ENCODE results near the gene MAPK10. TPM values are rescaled to one million over a fixed set of nuclear protein-coding genes. Genes with fewer than 3 reads are reported as not detected.

The MAPK10 gene
- total and polyA plus RNA-seq, 9 of the 15 experiments (the other 6 are each of a cell fraction or from before 2014, with no cell fraction given), result 0.10 to 0.53 (median 0.18) TPM; not detected in 4

DNA sequence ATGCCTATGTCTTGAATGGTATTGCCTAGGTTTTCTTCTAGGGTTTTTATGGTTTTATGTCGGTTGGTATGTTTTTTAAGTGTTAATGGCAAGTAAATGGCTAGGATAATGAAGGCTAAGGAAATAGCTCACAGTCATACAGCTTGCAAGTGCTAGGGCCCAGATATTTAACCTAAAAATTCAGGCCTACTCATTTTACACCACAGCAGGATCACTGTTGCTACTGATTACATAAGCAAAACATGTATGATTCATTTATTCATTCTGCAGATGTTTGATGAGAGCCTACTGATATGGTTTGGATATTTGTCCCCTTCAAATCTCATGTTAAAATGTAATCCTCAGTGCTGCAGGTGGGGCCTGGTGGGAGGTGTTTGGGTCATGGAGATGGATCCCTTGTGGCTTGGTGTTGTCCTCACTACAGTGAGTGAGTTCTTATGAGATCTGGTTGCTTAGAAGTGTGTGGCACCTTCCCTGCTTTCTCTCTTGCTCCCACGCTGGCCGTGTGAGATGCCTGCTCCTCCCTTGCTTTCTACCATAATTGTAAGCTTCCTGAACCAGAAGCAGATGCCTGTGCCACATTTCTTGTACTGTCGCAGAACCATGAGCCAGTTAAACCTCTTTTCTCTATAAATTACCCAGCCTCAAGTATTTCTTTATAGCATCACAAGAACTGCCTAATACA lies 175.5 kb downstream of the MAPK10 start:
- Histone ChIP-seq H3K4me1 (replicated peaks in 1 of 2; ENCODE audit: control insufficient read depth in 2 of 2, insufficient read depth in 2 of 2, low read length in 2 of 2) (no peaks in the 10 kb centered on the region), H3K4me2 (ENCODE audit: insufficient read depth, low read length) (no peak overlapping the region), H3K79me2 (ENCODE audit: control insufficient read depth, insufficient read depth, low read length) (no peaks in the 10 kb centered on the region), H4K20me1 (replicated peaks; ENCODE audit: control insufficient read depth, insufficient read depth, low read length) (no peaks in the 10 kb centered on the region), H3K27me3 (ENCODE audit: control insufficient read depth in 2 of 2, insufficient read depth in 2 of 2, low read length in 2 of 2) (no peaks in the 10 kb centered on the region), H3K36me3 (ENCODE audit: control insufficient read depth, insufficient read depth, low read length) (no peaks in the 10 kb centered on the region), H3K9me1 (ENCODE audit: control insufficient read depth, insufficient read depth, low read length) (no peaks in the 10 kb centered on the region), H2AFZ (ENCODE audit: low read depth, low read length) (no peak overlapping the region), H3K4me3 (no peak overlapping the region), H3K27ac (ENCODE audit: extremely low read depth, low read depth, low read length) (no peak overlapping the region), H3K9ac (ENCODE audit: insufficient read depth in 1 of 2, low read depth in 2 of 2, low read length in 2 of 2) (no peak overlapping the region), H3K9me3 (replicated peaks; ENCODE audit: control insufficient read depth, insufficient read depth, low read depth, low read length) (no peaks in the 10 kb centered on the region)
- ChIA-PET CTCF (ENCODE audit: low intra/inter-chr PET ratio) (no interaction called here), POLR2A (no interaction called here)
- in situ Hi-C loops (cut with MboI), result no loop called here
- ATAC-seq (no peak), DNase-seq (ENCODE audit: extremely low read depth in 1 of 4, low spot score in 3 of 4) (no peak), FAIRE-seq (no peak)
- BruUV-seq (replicated peaks), result no TSS peak
- 3% methylated on average over 4 of the region's 4 CpGs for WGBS (ENCODE audit: insufficient coverage, low coverage, missing lambda C conversion rate)
- intact Hi-C loops (cut with micrococcal nuclease), result no loop called here
- TF ChIP-seq RHOXF2B (CRISPR knock-in tag; conservative IDR thresholded peaks at IDR 0.05), result no peak
- TF ChIP-seq ZNF77 (CRISPR knock-in tag; IDR thresholded peaks at IDR 0.05), result no peak
- no peak for TF ChIP-seq ZFP30 (CRISPR knock-in tag; IDR thresholded peaks at IDR 0.05; ENCODE audit: borderline replicate concordance)
- TF ChIP-seq, protein P1, sequence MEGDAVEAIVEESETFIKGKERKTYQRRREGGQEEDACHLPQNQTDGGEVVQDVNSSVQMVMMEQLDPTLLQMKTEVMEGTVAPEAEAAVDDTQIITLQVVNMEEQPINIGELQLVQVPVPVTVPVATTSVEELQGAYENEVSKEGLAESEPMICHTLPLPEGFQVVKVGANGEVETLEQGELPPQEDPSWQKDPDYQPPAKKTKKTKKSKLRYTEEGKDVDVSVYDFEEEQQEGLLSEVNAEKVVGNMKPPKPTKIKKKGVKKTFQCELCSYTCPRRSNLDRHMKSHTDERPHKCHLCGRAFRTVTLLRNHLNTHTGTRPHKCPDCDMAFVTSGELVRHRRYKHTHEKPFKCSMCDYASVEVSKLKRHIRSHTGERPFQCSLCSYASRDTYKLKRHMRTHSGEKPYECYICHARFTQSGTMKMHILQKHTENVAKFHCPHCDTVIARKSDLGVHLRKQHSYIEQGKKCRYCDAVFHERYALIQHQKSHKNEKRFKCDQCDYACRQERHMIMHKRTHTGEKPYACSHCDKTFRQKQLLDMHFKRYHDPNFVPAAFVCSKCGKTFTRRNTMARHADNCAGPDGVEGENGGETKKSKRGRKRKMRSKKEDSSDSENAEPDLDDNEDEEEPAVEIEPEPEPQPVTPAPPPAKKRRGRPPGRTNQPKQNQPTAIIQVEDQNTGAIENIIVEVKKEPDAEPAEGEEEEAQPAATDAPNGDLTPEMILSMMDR (IDR thresholded peaks at IDR 0.05 in 2 of 3, conservative IDR thresholded peaks at IDR 0.05 in 1 of 3; ENCODE audit: insufficient read depth in 2 of 3, low read depth in 1 of 3, low read length in 3 of 3), result no peak
- TF ChIP-seq TOE1 (IDR thresholded peaks at IDR 0.05; ENCODE audit: borderline replicate concordance), result no peak
- no peak for TF ChIP-seq TOE1 (CRISPR knock-in tag; IDR thresholded peaks at IDR 0.05; ENCODE audit: borderline replicate concordance, low read depth)
- TF ChIP-seq KAT2B (IDR thresholded peaks at IDR 0.05; ENCODE audit: low read depth, low read length), result no peak
- no peak for TF ChIP-seq KDM5B (IDR thresholded peaks at IDR 0.05; ENCODE audit: insufficient replicate concordance, low read depth, low read length)
- no peak for TF ChIP-seq RUNX1 (IDR thresholded peaks at IDR 0.05; ENCODE audit: low read depth)
- no peak for TF ChIP-seq MCM2 (IDR thresholded peaks at IDR 0.05; ENCODE audit: low read depth)
- no peak for TF ChIP-seq NRF1 (conservative IDR thresholded peaks at IDR 0.05 in 1 of 2, IDR thresholded peaks at IDR 0.05 in 1 of 2)
- TF ChIP-seq, protein P2, sequence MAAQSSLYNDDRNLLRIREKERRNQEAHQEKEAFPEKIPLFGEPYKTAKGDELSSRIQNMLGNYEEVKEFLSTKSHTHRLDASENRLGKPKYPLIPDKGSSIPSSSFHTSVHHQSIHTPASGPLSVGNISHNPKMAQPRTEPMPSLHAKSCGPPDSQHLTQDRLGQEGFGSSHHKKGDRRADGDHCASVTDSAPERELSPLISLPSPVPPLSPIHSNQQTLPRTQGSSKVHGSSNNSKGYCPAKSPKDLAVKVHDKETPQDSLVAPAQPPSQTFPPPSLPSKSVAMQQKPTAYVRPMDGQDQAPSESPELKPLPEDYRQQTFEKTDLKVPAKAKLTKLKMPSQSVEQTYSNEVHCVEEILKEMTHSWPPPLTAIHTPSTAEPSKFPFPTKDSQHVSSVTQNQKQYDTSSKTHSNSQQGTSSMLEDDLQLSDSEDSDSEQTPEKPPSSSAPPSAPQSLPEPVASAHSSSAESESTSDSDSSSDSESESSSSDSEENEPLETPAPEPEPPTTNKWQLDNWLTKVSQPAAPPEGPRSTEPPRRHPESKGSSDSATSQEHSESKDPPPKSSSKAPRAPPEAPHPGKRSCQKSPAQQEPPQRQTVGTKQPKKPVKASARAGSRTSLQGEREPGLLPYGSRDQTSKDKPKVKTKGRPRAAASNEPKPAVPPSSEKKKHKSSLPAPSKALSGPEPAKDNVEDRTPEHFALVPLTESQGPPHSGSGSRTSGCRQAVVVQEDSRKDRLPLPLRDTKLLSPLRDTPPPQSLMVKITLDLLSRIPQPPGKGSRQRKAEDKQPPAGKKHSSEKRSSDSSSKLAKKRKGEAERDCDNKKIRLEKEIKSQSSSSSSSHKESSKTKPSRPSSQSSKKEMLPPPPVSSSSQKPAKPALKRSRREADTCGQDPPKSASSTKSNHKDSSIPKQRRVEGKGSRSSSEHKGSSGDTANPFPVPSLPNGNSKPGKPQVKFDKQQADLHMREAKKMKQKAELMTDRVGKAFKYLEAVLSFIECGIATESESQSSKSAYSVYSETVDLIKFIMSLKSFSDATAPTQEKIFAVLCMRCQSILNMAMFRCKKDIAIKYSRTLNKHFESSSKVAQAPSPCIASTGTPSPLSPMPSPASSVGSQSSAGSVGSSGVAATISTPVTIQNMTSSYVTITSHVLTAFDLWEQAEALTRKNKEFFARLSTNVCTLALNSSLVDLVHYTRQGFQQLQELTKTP (IDR thresholded peaks at IDR 0.05; ENCODE audit: low read depth in 1 of 2, partially characterized antibody in 2 of 2), result no peak
- no peak for TF ChIP-seq SMARCA5 (IDR thresholded peaks at IDR 0.05)
- TF ChIP-seq, protein P3, sequence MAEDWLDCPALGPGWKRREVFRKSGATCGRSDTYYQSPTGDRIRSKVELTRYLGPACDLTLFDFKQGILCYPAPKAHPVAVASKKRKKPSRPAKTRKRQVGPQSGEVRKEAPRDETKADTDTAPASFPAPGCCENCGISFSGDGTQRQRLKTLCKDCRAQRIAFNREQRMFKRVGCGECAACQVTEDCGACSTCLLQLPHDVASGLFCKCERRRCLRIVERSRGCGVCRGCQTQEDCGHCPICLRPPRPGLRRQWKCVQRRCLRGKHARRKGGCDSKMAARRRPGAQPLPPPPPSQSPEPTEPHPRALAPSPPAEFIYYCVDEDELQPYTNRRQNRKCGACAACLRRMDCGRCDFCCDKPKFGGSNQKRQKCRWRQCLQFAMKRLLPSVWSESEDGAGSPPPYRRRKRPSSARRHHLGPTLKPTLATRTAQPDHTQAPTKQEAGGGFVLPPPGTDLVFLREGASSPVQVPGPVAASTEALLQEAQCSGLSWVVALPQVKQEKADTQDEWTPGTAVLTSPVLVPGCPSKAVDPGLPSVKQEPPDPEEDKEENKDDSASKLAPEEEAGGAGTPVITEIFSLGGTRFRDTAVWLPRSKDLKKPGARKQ (CRISPR knock-in tag; IDR thresholded peaks at IDR 0.05), result no peak
